ENCODE measurements around the gene RHOG. TPM values are rescaled to one million over a fixed set of nuclear protein-coding genes. Genes with fewer than 3 reads are reported as not detected.

The RHOG gene
- total and polyA plus RNA-seq, 9 donors, result 23.3 to 49.2 (median 39.6) TPM

DNA sequence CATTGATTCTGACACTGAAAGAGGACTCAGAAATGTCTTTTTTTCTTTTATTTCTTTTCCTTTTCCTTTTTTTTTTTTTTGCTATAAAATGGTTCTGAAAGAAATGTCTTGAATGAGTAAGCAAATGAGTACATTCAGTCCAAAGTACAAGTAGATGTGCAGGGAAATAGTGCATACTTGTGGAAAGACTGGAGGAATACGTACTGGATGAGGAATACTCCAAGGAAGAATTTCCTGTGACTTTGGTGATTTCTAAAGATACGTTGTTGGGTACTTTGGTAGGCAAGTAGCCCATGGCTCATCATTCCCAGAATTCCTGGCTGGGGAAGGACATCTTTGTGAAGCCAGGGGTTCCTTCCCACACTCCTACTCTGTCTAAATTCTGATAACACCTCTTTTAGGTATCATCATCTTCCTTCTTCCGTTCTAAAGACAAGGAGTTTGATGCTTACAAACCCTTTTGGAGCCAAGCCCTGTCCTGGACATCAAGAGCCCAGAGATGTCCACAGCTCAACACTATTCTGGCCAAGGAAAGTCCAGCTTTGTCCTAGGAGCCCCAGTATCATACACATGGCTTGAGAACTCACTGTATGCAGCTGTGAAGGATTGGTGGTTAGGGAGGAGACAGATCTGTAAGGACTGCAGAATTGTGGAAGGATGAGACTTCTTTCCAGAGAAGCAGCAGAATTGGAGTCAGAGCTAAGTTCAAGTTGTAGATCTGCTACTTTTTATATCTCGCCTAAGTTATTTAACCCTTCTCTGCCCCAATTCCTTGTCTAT is 38.6 kb downstream of the RHOG start:
- intact Hi-C loops (cut with DNase I), result no loop called here
- H3K27ac ChIP-seq, result no peak overlapping the region
- no peaks in the 10 kb centered on the region for H3K9me3 ChIP-seq
- H3K27me3 ChIP-seq, result no peaks in the 10 kb centered on the region
- DNase-seq, result no peak
- peaks cover 2% of the 10 kb centered on the region for H3K4me1 ChIP-seq (ENCODE audit: insufficient read depth)
- no peak for TF ChIP-seq EP300 (IDR thresholded peaks at IDR 0.05)
- no peak for TF ChIP-seq CTCF (IDR thresholded peaks at IDR 0.05)
- 56 to 62% (median 57%) methylated on average over 4 of the region's 4 CpGs for WGBS, 3 donors
- H3K4me3 ChIP-seq, result no peak overlapping the region
- no peaks in the 10 kb centered on the region for H3K36me3 ChIP-seq

DNA sequence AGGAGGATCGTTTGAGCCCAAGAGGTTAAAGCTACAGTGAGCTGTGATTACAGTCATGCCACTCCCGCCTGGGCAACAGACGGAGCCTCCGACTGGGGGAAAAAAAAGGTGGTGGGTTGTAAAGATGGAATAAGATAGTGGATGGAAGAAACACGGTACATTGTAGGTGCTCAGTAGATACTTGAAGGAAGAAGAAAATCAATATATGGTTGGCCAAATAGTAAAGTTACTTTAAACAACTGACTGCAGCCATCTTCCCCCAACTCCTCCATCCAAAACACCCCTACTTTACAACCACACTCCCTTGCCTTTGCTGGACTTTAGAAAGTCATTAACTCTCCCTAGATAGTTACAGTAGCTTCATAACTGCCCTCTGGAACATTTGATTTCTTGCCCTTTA is 40.9 kb downstream of the RHOG start:
- intact Hi-C loops (cut with DNase I), result loop anchor here in 3 of 4 donors (5.0 to 10.0 kb wide), 3 partner anchors 37 to 45 kb away; partner anchors contain the start of gene RHOG (in 2 of the 3)
- no peak for DNase-seq
- 66 to 85% (median 66%) methylated on average over 5 of the region's 5 CpGs for WGBS, 3 donors

GRCh38 chr11:3799143-3799542 is 41.6 kb downstream of the RHOG start:
- intact Hi-C loops (cut with DNase I), result loop anchor here in 3 of 4 donors (5.0 to 10.0 kb wide), 3 partner anchors 38 to 46 kb away; partner anchors contain the start of gene RHOG (in 2 of the 3)
- Histone ChIP-seq H3K27ac (no peak overlapping the region), H3K4me3 (no peak overlapping the region), H3K36me3 (no peaks in the 10 kb centered on the region), H3K4me1 (ENCODE audit: insufficient read depth) (peaks cover 5% of the 10 kb centered on the region), H3K9me3 (no peaks in the 10 kb centered on the region), H3K27me3 (no peaks in the 10 kb centered on the region)
- TF ChIP-seq EP300 (IDR thresholded peaks at IDR 0.05) (no peak), POLR2A (IDR thresholded peaks at IDR 0.05) (no peak), CTCF (IDR thresholded peaks at IDR 0.05) (no peak)
- 94 to 97% (median 95%) methylated on average over 9 of the region's 9 CpGs for WGBS, 3 donors
- DNase-seq, result no peak

More for the DNA sequence above, 40.9 kb downstream of the RHOG start:
- Histone ChIP-seq H3K27ac (no peak overlapping the region), H3K4me1 (ENCODE audit: insufficient read depth) (peaks cover 5% of the 10 kb centered on the region), H3K4me3 (no peak overlapping the region), H3K27me3 (no peaks in the 10 kb centered on the region), H3K36me3 (no peaks in the 10 kb centered on the region), H3K9me3 (no peaks in the 10 kb centered on the region)
- TF ChIP-seq CTCF (IDR thresholded peaks at IDR 0.05) (no peak), EP300 (IDR thresholded peaks at IDR 0.05) (no peak), POLR2A (IDR thresholded peaks at IDR 0.05) (no peak)

GRCh38 chr11:3797329-3798090 is 43.2 kb downstream of the RHOG start, which contains the start of gene NUP98:
Gene NUP98, minus strand, starts transcription at chr11:3797554. Its CDS starts 15,437 bp downstream, at chr11:3782117.
- DNase-seq, result peak; percentile 100
- 0% methylated on average over 70 to 86 of the region's 86 CpGs for WGBS, 3 donors
- Histone ChIP-seq H3K27me3 (no peaks in the 10 kb centered on the region), H3K4me1 (ENCODE audit: insufficient read depth) (peaks cover 5% of the 10 kb centered on the region), H3K27ac (peak within 1 kb of the TSS; percentile 91 to 93), H3K36me3 (no peaks in the 10 kb centered on the region), H3K9me3 (no peaks in the 10 kb centered on the region), H3K4me3 (peak within 1 kb of the TSS; percentile 99)
- intact Hi-C loops (cut with DNase I), result loop anchor here in 3 of 4 donors (5.0 to 10.0 kb wide), 3 partner anchors 40 to 47 kb away; partner anchors contain the start of gene RHOG (in 2 of the 3)
- peak; percentile 77 for TF ChIP-seq EP300 (IDR thresholded peaks at IDR 0.05)
- TF ChIP-seq POLR2A (IDR thresholded peaks at IDR 0.05), result peak; percentile 100
- peak in 2 of 3 donors; percentile 41 to 57 for TF ChIP-seq CTCF (IDR thresholded peaks at IDR 0.05)
